Fibroblast of pulmonary artery (primary cell): ENCODE data around the gene RACK1.

Experiments used
- DNase-seq: peaks from one replicate; pipeline ENCODE4 v3.0.0-alpha.2; 2010; ENCODE audit warnings: low read depth
- H3K4me3 ChIP-seq: replicated peaks from 2 replicates; pipeline ENCODE4 v1.5.1; 2011; ENCODE audit warnings: low read depth, mild to moderate bottlenecking, control low read depth, low read length, moderate library complexity
- TF ChIP-seq, protein P1 (sequence below): IDR thresholded peaks from 2 replicates; pipeline ENCODE4 v1.5.1; 2011; ENCODE audit warnings: mild to moderate bottlenecking, control low read depth, low read length, inconsistent platforms; ENCODE audit errors: missing control alignments

The RACK1 gene

DNA sequence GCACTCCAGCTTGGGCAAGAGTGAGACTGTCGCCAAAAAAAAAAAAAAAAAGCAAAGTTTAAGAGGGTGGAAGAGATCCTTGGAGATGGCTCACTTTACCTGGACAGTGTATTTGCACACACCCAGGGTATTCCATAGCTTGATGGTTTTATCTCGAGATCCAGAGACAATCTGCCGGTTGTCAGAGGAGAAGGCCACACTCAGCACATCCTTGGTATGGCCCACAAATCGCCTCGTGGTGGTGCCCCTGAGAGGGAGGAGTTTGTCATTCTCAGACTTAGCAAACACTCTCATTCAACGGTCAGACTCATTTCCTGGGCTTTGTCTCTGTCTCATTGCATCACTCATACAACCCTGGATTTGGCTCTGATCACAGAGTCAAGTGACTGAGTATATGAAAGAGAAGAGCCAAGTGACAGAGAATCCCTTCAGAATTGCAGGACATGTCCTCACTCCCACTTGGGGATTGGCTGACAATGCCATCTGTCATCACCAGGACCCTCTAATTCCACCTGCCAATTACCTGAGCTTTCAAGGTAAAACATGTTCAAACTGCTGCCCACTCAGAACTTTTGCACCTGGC is 2.2 kb downstream of the RACK1 start:
- peak overlapping the region; percentile 99 for H3K4me3 ChIP-seq
- DNase-seq = peak; percentile 94
- TF ChIP-seq, protein P1, sequence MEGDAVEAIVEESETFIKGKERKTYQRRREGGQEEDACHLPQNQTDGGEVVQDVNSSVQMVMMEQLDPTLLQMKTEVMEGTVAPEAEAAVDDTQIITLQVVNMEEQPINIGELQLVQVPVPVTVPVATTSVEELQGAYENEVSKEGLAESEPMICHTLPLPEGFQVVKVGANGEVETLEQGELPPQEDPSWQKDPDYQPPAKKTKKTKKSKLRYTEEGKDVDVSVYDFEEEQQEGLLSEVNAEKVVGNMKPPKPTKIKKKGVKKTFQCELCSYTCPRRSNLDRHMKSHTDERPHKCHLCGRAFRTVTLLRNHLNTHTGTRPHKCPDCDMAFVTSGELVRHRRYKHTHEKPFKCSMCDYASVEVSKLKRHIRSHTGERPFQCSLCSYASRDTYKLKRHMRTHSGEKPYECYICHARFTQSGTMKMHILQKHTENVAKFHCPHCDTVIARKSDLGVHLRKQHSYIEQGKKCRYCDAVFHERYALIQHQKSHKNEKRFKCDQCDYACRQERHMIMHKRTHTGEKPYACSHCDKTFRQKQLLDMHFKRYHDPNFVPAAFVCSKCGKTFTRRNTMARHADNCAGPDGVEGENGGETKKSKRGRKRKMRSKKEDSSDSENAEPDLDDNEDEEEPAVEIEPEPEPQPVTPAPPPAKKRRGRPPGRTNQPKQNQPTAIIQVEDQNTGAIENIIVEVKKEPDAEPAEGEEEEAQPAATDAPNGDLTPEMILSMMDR = no peak

DNA sequence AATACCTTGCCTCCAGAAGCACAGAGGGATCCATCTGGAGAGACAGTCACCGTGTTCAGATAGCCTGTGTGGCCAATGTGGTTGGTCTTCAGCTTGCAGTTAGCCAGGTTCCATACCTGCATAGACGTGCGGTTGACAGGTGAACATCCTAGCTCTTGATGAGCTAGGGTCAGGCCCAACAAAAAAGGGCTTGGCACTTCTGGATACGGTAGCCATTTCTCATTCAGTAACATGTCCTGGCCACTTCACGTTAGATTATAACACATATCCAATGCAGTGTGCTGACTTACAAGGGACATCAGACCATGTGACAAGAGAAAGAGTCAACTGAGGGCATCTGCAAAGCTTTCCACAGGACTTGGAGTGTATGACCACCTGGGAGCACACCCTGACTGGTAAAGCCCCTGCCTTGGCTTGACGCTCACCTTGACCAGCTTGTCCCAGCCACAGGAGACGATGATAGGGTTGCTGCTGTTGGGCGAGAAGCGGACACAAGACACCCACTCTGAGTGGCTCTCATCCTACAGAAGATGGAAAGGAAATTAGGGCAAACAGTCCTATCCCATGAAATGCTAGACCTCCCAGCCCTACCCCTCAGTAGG is 4.5 kb downstream of the RACK1 start:
- no peak for DNase-seq
- TF ChIP-seq, protein P1 = no peak
- H3K4me3 ChIP-seq = no peak overlapping the region

DNA sequence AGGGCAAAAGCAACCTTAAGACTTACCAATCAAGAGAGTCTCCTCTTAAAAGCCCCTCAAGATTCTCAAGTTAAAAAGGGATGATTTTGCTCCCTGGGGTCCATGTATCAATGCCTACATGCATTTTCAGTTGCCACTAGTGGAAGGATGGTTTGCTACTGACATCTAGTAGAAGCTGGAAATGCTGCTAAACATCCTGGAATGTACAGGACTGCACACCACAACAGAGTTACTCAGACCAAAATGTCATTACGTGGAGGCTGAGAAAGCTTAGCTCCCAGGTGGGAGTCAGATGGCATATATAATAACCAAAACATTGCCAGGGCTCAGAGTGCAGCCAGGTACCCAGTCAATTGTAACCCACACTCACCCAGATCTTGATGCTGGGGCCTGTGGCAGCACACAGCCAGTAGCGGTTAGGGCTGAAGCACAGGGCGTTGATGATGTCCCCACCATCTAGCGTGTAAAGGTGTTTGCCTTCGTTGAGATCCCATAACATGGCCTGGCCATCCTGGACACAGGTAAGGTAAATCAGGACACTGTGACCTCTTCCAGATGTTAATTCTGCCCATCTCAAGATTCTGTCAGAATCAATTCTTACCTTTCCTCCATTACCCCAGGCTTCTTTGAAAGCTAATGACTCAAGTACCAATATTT is 5.8 kb downstream of the RACK1 start:
- no peak for DNase-seq
- H3K4me3 ChIP-seq = no peak overlapping the region
- TF ChIP-seq, protein P1 = no peak

DNA sequence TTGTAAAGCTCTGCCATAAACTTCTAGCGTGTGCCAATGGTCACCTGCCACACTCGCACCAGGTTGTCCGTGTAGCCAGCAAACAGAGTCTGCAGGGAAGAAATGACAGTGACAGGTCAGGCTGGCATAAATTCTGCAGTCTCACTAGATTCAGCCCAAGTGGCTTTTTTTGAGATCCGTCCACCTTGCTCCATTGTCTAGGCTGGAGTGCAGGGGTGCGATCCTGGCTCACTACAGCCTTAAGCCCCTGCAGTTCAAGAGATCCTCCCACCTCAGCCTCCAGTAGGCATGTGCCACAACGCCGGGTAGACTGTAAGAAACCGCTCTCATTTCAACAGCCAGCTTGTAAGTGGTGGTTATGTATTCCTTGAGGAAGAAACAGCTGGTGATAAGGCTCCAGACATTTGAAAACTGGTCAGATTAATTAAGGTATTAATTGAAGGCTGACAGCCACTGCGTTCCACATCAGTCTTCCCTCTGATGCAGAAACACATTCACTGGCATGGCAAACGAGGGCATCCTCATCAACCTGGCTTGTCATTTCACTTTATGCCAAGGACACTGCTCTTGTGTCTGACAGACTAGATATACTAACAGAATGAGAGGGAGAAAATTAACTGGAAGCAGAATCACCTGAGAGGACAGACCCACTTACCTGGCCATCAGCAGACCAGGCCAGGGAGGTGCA is 6.6 kb downstream of the RACK1 start:
- no peak overlapping the region for H3K4me3 ChIP-seq
- TF ChIP-seq, protein P1 = no peak
- no peak for DNase-seq

DNA sequence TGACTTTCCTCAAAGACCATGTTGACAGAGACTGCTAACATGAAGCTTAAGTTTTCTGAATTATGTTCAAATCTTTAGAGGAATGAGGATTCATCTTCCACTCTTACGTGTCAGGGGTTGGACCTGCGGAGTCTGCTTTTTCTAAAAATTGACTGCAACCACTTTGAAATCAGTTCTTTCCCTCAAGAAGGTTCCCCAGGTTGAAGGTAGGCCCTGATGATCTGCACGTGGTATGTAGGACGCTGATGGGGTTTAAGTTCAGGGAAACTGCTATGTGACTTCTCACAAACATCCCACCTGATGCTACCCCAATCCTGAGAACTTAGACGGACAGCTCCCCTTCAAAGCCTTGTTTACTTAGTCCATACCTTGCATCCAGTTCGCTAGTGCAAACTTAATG is 7.2 kb downstream of the RACK1 start:
- no peak for DNase-seq
- TF ChIP-seq, protein P1 = no peak
- H3K4me3 ChIP-seq = no peak overlapping the region

DNA sequence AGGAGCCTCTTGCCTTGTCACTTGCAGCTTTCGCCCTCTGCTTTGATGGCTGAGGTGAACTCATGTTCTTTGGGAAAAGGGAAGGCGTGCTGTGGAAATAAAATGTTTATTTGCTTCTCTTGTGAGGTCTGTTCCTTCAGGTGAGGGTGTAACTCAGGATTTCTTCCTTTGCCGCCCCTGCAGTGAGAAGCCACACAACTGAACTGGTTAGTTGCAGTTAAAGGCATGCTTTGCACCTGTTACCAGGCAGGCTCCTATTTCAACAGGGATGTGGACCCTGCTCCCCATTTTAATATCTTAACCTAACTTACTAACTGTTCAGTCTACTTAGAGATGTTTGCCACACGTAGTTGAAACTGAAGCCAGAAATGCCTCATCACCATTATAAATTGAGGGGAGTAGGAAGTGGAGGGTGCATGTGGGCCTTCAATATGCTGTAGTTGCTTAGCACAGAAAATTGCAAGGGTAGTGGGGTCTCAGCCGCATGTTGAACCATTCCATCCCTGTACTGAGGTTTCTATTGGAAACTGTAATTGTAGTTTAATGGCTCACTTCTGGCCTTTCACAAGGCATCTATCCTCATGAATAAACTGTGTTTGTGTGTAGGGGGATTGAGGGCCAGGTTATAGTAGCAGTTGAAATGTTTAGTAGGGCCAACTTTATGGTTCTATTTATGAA is 7.9 kb downstream of the RACK1 start:
- TF ChIP-seq, protein P1 = no peak
- no peak for DNase-seq
- H3K4me3 ChIP-seq = no peak overlapping the region
